Keratinocyte (primary cell): ENCODE results near the gene VOPP1.

Experiments
- EZH2 ChIP-seq: IDR thresholded peaks from one replicate; pipeline ENCODE4 v1.6.1; 2012; ENCODE audit warnings: inconsistent platforms, mild to moderate bottlenecking, low read length, moderate library complexity
- TF ChIP-seq, protein P1 (sequence below), 3 experiments: IDR thresholded peaks in 1 of 3; conservative IDR thresholded peaks in 1 of 3; optimal IDR thresholded peaks in 1 of 3; 2 replicates in 2 of 3; 3 replicates in 1 of 3; pipeline versions ENCODE3 to v1.5.1; 2011; ENCODE audit warnings: low read length in 3 of 3, mild to moderate bottlenecking in 3 of 3, moderate library complexity in 2 of 3, control low read depth in 1 of 3, inconsistent platforms in 1 of 3; ENCODE audit not compliant: insufficient read depth in 2 of 3; ENCODE audit errors: extremely low read depth in 1 of 3

DNA sequence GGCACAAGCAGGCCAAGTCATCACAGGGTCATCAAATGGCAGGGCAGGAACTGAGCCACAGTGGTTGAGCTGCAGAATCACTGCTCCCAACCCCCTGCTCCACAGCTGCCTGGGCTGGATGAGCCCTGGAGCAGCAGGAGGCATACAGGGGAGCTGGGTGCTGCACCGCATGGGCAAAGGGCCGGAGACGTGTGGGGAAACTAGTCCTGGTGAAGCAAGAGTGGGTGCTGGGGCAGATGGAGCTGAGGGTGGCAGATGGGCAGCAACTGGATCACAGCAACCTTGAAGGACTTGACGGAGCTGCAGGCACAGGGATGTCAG, 16.0 kb upstream of the VOPP1 start:
- TF ChIP-seq EZH2: no peak
- TF ChIP-seq, protein P1, sequence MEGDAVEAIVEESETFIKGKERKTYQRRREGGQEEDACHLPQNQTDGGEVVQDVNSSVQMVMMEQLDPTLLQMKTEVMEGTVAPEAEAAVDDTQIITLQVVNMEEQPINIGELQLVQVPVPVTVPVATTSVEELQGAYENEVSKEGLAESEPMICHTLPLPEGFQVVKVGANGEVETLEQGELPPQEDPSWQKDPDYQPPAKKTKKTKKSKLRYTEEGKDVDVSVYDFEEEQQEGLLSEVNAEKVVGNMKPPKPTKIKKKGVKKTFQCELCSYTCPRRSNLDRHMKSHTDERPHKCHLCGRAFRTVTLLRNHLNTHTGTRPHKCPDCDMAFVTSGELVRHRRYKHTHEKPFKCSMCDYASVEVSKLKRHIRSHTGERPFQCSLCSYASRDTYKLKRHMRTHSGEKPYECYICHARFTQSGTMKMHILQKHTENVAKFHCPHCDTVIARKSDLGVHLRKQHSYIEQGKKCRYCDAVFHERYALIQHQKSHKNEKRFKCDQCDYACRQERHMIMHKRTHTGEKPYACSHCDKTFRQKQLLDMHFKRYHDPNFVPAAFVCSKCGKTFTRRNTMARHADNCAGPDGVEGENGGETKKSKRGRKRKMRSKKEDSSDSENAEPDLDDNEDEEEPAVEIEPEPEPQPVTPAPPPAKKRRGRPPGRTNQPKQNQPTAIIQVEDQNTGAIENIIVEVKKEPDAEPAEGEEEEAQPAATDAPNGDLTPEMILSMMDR (optimal IDR thresholded peaks at IDR 0.05 in 1 of 3, IDR thresholded peaks at IDR 0.05 in 1 of 3, conservative IDR thresholded peaks at IDR 0.05 in 1 of 3; ENCODE audit: extremely low read depth in 1 of 3, insufficient read depth in 2 of 3, low read length in 3 of 3): no peak
